ENCODE measurements around the gene SLC10A2. TPM values are rescaled to one million over a fixed set of nuclear protein-coding genes. Genes with fewer than 3 reads are reported as not detected.

The SLC10A2 gene
- total and polyA plus RNA-seq, 5 donors: not detected

- DNase-seq (no peak), ATAC-seq (no peak)
- Histone ChIP-seq H3K27ac (ENCODE audit: low read length) (no peak overlapping the region), H3K4me1 (ENCODE audit: control insufficient read depth, insufficient read depth, low read length) (no peaks in the 10 kb centered on the region), H3K4me3 (ENCODE audit: low read length) (no peak overlapping the region), H3K9me3 (ENCODE audit: control insufficient read depth, low read length) (no peaks in the 10 kb centered on the region), H3K27me3 (ENCODE audit: control insufficient read depth, insufficient read depth) (no peaks in the 10 kb centered on the region)
- 28% methylated on average over 1 of the region's 1 CpG for WGBS
- intact Hi-C loops (cut with DNase I): no loop called here
Measured at GRCh38 chr13:103009051-103009840, 57.0 kb downstream of the SLC10A2 start.

DNA sequence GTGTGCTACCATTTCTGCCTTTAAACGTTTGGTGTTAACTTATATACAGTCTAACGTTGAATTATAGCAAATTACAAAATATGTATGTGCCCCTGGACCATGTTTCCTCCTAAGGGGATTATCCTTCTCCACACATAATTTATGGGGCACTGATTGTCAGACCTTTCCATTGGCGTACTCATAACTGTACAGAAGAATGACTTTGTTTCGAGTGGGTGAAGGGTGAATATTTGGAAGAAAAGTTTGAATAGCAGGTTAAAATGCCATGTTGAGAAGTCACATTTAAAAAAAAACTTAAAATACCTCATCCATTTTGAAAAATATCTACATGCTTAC is 58.8 kb downstream of the SLC10A2 start:
- H3K27ac ChIP-seq (ENCODE audit: low read length): no peak overlapping the region
- no peak for ATAC-seq

GRCh38 chr13:103006641-103007426 is 59.4 kb downstream of the SLC10A2 start:
- intact Hi-C loops (cut with DNase I): no loop called here
- WGBS: 51% methylated on average over 11 of the region's 11 CpGs
- ATAC-seq (peak in 1 of 2 donors; percentile 26), DNase-seq (no peak)
- no peaks in the 10 kb centered on the region for H3K4me1 ChIP-seq (ENCODE audit: control insufficient read depth, insufficient read depth, low read length)
- no peaks in the 10 kb centered on the region for H3K27me3 ChIP-seq (ENCODE audit: control insufficient read depth, insufficient read depth)
- H3K9me3 ChIP-seq (ENCODE audit: control insufficient read depth, low read length): no peaks in the 10 kb centered on the region
- no peak overlapping the region for H3K4me3 ChIP-seq (ENCODE audit: low read length)
- no peak overlapping the region for H3K27ac ChIP-seq (ENCODE audit: low read length)

More for the DNA sequence above, 58.8 kb downstream of the SLC10A2 start:
- Histone ChIP-seq H3K27me3 (ENCODE audit: control insufficient read depth, insufficient read depth) (no peaks in the 10 kb centered on the region), H3K4me3 (ENCODE audit: low read length) (no peak overlapping the region), H3K4me1 (ENCODE audit: control insufficient read depth, insufficient read depth, low read length) (no peaks in the 10 kb centered on the region), H3K9me3 (ENCODE audit: control insufficient read depth, low read length) (no peaks in the 10 kb centered on the region)
- 76% methylated on average over 4 of the region's 4 CpGs for WGBS
- intact Hi-C loops (cut with DNase I): no loop called here
- DNase-seq: no peak

DNA sequence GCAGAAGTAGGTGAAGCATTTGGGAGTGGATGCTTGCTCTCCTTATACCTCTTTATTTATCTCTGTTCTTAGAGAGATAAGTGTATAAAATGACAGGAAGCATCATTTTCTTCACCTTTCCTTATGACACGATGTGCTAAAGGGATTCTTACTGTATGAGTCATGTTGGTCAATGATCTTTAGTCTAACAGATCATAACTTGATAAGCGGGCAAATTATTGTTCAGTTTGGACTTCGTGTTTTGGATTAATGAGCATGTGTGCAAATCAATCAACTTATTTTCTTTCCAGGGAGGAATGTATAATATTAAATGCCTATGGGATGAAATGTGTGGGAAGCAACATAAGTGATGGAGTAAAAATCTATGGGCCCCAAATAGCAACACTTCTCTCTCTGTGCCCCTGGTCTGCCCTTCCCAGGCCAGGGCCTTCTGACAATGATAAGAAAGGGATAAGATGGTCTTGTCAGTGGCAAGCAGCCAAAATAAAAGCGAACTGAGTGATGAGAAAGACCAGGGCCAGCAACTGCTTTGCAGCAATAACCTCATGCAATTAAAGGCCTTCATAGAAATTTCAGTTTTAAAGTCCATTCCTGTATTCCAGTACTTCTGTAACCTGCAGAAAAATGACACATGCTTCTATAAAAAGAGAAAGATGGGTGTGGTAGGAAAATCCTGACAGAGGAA is 61.4 kb downstream of the SLC10A2 start:
- ATAC-seq (peak in 1 of 2 donors; percentile 50), DNase-seq (no peak)
- no peak overlapping the region for H3K4me3 ChIP-seq (ENCODE audit: low read length)
- H3K4me1 ChIP-seq (ENCODE audit: control insufficient read depth, insufficient read depth, low read length): no peaks in the 10 kb centered on the region
- no peaks in the 10 kb centered on the region for H3K27me3 ChIP-seq (ENCODE audit: control insufficient read depth, insufficient read depth)
- no peak overlapping the region for H3K27ac ChIP-seq (ENCODE audit: low read length)
- WGBS: 50% methylated on average over 4 of the region's 4 CpGs
- H3K9me3 ChIP-seq (ENCODE audit: control insufficient read depth, low read length): no peaks in the 10 kb centered on the region
- intact Hi-C loops (cut with DNase I): no loop called here

GRCh38 chr13:103003631-103004030 is 62.6 kb downstream of the SLC10A2 start:
- Histone ChIP-seq H3K4me3 (ENCODE audit: low read length) (no peak overlapping the region), H3K4me1 (ENCODE audit: control insufficient read depth, insufficient read depth, low read length) (no peaks in the 10 kb centered on the region), H3K27ac (ENCODE audit: low read length) (no peak overlapping the region), H3K27me3 (ENCODE audit: control insufficient read depth, insufficient read depth) (no peaks in the 10 kb centered on the region), H3K9me3 (ENCODE audit: control insufficient read depth, low read length) (no peaks in the 10 kb centered on the region)
- WGBS: 39% methylated on average over 1 of the region's 1 CpG
- no peak for ATAC-seq
- intact Hi-C loops (cut with DNase I): no loop called here
- DNase-seq: no peak

DNA sequence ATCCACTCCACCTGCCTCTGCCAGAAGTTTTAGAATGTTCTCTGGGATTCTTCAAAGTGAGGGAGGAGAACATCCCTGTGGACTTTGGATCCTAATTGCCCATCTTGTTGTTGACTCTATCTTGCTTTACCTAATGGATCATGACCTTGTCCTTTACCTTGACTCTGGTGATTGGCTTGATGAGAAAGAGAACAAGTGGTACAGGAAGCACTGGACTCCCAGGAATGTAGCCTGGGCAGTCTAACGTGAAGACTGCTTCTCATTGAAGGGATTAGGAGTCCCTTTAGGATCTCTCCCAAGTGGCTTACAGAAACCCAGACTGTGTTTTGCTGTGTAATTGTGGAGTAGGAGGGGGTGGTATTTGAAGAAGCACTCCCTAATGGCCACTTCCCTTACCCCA is 63.9 kb downstream of the SLC10A2 start:
- no peaks in the 10 kb centered on the region for H3K27me3 ChIP-seq (ENCODE audit: control insufficient read depth, insufficient read depth)
- H3K9me3 ChIP-seq (ENCODE audit: control insufficient read depth, low read length): no peaks in the 10 kb centered on the region
- no peak overlapping the region for H3K4me3 ChIP-seq (ENCODE audit: low read length)
- no peaks in the 10 kb centered on the region for H3K4me1 ChIP-seq (ENCODE audit: control insufficient read depth, insufficient read depth, low read length)
- no peak for ATAC-seq
- H3K27ac ChIP-seq (ENCODE audit: low read length): no peak overlapping the region
- WGBS: 71% methylated on average over 1 of the region's 1 CpG
- intact Hi-C loops (cut with DNase I): no loop called here
- DNase-seq: no peak

DNA sequence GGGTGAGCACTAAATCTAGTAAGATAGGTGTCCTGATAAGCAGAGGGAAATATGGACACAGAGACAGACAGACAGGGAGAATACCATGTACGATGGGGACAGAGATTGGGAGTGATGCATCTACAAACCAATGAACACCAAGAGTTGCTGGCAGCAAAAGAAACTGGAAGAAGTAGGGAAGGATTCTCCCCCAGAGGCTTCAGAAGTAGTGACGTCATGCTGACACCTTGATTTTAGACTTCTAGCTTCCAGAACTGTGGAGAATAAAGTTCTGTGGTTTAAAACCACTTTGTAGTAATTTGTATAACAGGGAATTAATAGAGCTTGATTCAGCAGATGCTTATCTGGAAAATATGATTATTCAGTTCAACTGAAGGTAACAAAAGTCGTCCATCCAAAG is 66.1 kb downstream of the SLC10A2 start:
- Histone ChIP-seq H3K27ac (ENCODE audit: low read length) (no peak overlapping the region), H3K27me3 (ENCODE audit: control insufficient read depth, insufficient read depth) (no peaks in the 10 kb centered on the region), H3K9me3 (ENCODE audit: control insufficient read depth, low read length) (no peaks in the 10 kb centered on the region), H3K4me1 (ENCODE audit: control insufficient read depth, insufficient read depth, low read length) (no peaks in the 10 kb centered on the region), H3K4me3 (ENCODE audit: low read length) (no peak overlapping the region)
- no peak for DNase-seq
- no peak for ATAC-seq
- intact Hi-C loops (cut with DNase I): no loop called here
- 88% methylated on average over 3 of the region's 3 CpGs for WGBS

DNA sequence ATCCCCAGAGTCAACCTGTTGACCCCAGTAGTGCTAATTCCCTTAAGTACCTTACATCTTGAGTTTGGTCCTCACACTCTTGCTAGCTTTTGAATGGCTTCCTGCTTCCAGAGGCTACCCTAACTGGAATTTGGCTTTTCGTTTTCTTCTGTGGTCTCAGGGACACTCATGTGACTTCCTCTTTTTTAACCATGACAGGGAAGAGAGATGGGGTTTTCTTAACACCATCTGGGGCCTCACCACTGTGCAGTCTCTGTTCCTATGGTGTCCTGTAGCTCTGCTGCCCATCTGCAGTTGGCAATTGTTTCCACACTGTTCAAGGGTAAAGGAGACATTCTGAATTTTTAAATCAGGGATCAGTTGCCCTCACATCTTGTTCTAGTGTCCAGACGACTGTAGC is 66.7 kb downstream of the SLC10A2 start:
- no peak for DNase-seq
- H3K27me3 ChIP-seq (ENCODE audit: control insufficient read depth, insufficient read depth): no peaks in the 10 kb centered on the region
- H3K4me1 ChIP-seq (ENCODE audit: control insufficient read depth, insufficient read depth, low read length): no peaks in the 10 kb centered on the region
- H3K9me3 ChIP-seq (ENCODE audit: control insufficient read depth, low read length): no peaks in the 10 kb centered on the region
- intact Hi-C loops (cut with DNase I): no loop called here
- 57% methylated on average over 2 of the region's 2 CpGs for WGBS
- H3K4me3 ChIP-seq (ENCODE audit: low read length): no peak overlapping the region
- ATAC-seq: no peak
- H3K27ac ChIP-seq (ENCODE audit: low read length): no peak overlapping the region

Other genes with a start within 250 kb of the SLC10A2 start
- gene ERCC5, start 220.4 kb downstream of the SLC10A2 start, total RNA-seq: 10 to 100 TPM; 28.6 to 34.4 (median 30.6) TPM
- gene ERCC5, start 220.4 kb downstream of the SLC10A2 start, polyA plus RNA-seq: 28.4 TPM